OCI-LY1 (cell line): ENCODE data around the gene MAN2C1.

Experiments used
- EZH2 ChIP-seq: fragments of 200-600 bp; sonication (generic), shearing (Covaris generic); IDR thresholded peaks from 2 replicates; pipeline ENCODE4 v1.8.0; 2017; ENCODE audit warnings: borderline replicate concordance, mixed run types, mild to moderate bottlenecking, antibody characterized with exemption, low read length, moderate library complexity, mixed read lengths
- TF ChIP-seq, protein P1 (sequence below): fragments of 200-600 bp; sonication (generic), shearing (Covaris generic); IDR thresholded peaks from 2 replicates; pipeline ENCODE4 v1.5.1; 2017; ENCODE audit warnings: mild to moderate bottlenecking, antibody characterized with exemption, low read length, moderate library complexity, mixed read lengths

DNA sequence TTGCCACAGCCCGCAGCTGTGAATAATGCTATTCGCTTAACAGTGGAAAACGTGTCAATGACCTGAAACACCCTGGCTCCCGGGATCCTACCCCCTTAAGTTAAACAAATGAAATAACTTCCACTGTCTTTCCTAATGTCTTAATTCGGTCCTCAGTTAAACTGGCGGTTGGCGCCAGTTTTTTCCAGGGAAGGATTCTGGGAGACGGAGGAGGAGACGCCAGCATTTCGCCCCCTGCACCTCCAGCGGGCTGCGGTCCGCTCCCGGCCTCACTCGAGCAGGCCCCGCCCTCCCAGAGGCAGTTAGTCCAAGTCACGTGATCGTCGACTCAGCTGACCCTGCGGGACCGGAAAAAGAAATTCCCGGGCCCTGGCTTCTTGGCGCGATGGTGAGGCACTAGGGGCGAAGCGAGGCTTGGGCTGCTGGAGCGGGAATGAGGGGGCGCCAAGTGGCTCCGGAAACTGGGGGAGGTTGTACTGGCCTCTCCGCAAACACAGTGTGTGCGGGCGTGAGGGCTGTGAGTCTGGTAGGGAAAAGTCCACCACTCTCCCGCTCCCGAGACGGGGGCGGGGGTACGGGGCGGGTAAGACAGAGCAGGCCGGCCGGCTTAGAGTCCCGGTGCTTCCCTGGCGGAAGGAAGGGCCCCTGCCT is 32.6 kb downstream of the MAN2C1 start, which contains the start of gene COMMD4:
- TF ChIP-seq, protein P1, sequence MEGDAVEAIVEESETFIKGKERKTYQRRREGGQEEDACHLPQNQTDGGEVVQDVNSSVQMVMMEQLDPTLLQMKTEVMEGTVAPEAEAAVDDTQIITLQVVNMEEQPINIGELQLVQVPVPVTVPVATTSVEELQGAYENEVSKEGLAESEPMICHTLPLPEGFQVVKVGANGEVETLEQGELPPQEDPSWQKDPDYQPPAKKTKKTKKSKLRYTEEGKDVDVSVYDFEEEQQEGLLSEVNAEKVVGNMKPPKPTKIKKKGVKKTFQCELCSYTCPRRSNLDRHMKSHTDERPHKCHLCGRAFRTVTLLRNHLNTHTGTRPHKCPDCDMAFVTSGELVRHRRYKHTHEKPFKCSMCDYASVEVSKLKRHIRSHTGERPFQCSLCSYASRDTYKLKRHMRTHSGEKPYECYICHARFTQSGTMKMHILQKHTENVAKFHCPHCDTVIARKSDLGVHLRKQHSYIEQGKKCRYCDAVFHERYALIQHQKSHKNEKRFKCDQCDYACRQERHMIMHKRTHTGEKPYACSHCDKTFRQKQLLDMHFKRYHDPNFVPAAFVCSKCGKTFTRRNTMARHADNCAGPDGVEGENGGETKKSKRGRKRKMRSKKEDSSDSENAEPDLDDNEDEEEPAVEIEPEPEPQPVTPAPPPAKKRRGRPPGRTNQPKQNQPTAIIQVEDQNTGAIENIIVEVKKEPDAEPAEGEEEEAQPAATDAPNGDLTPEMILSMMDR: no peak
- TF ChIP-seq EZH2: no peak
